Suprapubic skin (tissue), 4 donors: ENCODE results near the gene FKBP3. TPM values are rescaled to one million over a fixed set of nuclear protein-coding genes. Genes with fewer than 3 reads are reported as not detected.

ENCODE experiments used
- DNase-seq, 2 donors: peaks; one replicate each; pipeline ENCODE4 v3.0.0-alpha.2; 2019; ENCODE audit warnings: low spot score in 2 of 2
- H3K27ac ChIP-seq: fragments of 200-600 bp; sonication (generic); one replicate; pipeline ENCODE4 v1.5.1; 2019
- H3K27me3 ChIP-seq: fragments of 200-600 bp; sonication (generic); one replicate; pipeline ENCODE4 v1.5.1; 2019
- H3K36me3 ChIP-seq: fragments of 200-600 bp; sonication (generic); one replicate; pipeline ENCODE4 v1.5.1; 2019
- H3K4me1 ChIP-seq: fragments of 200-600 bp; sonication (generic); one replicate; pipeline ENCODE4 v1.5.1; 2019
- H3K4me3 ChIP-seq: fragments of 200-600 bp; sonication (generic); one replicate; pipeline ENCODE4 v1.5.1; 2019; ENCODE audit warnings: mild to moderate bottlenecking
- H3K9me3 ChIP-seq: fragments of 200-600 bp; sonication (generic); one replicate; pipeline ENCODE4 v1.5.1; 2019
- EP300 ChIP-seq: sonication (generic); formaldehyde crosslinking; IDR thresholded peaks from one replicate; pipeline ENCODE4 v1.6.1; 2017; ENCODE audit warnings: antibody characterized with exemption
- POLR2A ChIP-seq, 2 donors: fragments of 450-650 bp; IDR thresholded peaks; one replicate each; pipeline ENCODE4 v1.6.1; 2017; ENCODE audit warnings: antibody characterized with exemption in 2 of 2, mild to moderate bottlenecking in 2 of 2, moderate library complexity in 2 of 2
- POLR2AphosphoS5 ChIP-seq, 3 donors: sonication (generic); formaldehyde crosslinking; IDR thresholded peaks; one replicate each; pipeline ENCODE4 v1.6.1; 2017; ENCODE audit warnings: antibody characterized with exemption in 3 of 3
- WGBS: methylation state at CpG from one replicate; pipeline ENCODE4 v1.1.5; 2018; 5-methylcytosine and 5-hydroxymethylcytosine counted together
- total RNA-seq, 4 donors: library from RNA; depleted of rRNA; stranded (reverse); fragments of >200 nt; gene quantifications; one replicate each; pipeline ENCODE4 v1.1.0, GENCODE V29; 2016
- TF ChIP-seq, protein P1 (sequence below), 2 donors: fragments of 200-600 bp in 1 of 2; fragments of 450-650 bp in 1 of 2; sonication (generic) in 1 of 2; IDR thresholded peaks; one replicate each; pipeline ENCODE4 v1.5.1; 2016 to 2019; ENCODE audit warnings: antibody characterized with exemption in 2 of 2, mild to moderate bottlenecking in 1 of 2, moderate library complexity in 1 of 2

The FKBP3 gene
- total RNA-seq, 4 donors from 2014 or later, result 19.4 to 47.1 (median 22.0) TPM

DNA sequence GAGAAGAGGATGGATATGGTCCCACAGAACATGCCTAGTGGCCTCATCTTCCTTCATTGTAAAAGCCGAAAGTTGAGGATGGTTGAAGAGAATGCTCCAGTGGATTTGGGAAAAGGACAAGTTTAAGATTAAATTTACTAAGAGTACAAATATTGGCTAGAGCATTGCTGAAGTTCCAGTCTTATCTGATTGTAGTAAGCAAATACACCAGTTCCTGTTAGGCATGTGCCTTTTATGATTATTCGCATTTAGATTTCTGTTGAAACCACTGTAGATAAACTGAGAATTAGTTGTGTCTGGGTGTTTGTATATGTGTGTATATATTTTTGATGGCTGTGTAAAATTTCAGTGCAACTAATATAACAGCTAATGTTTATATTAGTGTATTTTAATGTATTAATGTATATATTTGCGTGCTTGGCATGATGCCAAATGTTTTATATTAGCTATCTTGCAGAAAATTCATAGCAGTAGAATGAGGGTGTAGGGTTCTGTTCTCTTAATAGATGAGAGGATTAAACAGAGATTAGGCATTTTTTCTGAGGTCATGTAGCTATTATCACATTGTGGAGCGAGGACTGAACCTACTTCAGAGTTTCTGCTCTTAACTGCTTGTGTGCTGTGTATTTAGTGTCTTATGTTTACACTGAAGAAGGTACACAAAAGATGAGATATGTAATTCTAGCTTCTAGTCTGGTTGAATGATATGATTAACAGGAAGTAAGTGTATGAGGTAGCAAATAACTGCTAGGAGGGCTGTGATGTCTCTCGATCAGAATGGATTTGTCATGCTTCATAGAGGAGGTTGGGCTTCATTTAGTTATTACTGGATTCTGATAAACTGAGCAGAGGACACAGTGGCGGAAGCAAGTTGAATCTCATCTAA is 21.1 kb downstream of the FKBP3 start:
- H3K27me3 ChIP-seq, result no peaks in the 10 kb centered on the region
- WGBS, result 86% methylated on average over 6 of the region's 6 CpGs
- no peak overlapping the region for H3K4me3 ChIP-seq
- no peak overlapping the region for H3K27ac ChIP-seq
- H3K36me3 ChIP-seq, result peaks cover 63% of the 10 kb centered on the region
- H3K4me1 ChIP-seq, result no peaks in the 10 kb centered on the region
- TF ChIP-seq POLR2AphosphoS5 (IDR thresholded peaks at IDR 0.05) (no peak), POLR2A (IDR thresholded peaks at IDR 0.05) (no peak)
- TF ChIP-seq, protein P1, sequence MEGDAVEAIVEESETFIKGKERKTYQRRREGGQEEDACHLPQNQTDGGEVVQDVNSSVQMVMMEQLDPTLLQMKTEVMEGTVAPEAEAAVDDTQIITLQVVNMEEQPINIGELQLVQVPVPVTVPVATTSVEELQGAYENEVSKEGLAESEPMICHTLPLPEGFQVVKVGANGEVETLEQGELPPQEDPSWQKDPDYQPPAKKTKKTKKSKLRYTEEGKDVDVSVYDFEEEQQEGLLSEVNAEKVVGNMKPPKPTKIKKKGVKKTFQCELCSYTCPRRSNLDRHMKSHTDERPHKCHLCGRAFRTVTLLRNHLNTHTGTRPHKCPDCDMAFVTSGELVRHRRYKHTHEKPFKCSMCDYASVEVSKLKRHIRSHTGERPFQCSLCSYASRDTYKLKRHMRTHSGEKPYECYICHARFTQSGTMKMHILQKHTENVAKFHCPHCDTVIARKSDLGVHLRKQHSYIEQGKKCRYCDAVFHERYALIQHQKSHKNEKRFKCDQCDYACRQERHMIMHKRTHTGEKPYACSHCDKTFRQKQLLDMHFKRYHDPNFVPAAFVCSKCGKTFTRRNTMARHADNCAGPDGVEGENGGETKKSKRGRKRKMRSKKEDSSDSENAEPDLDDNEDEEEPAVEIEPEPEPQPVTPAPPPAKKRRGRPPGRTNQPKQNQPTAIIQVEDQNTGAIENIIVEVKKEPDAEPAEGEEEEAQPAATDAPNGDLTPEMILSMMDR (IDR thresholded peaks at IDR 0.05), result no peak
- DNase-seq, result no peak
- no peaks in the 10 kb centered on the region for H3K9me3 ChIP-seq

DNA sequence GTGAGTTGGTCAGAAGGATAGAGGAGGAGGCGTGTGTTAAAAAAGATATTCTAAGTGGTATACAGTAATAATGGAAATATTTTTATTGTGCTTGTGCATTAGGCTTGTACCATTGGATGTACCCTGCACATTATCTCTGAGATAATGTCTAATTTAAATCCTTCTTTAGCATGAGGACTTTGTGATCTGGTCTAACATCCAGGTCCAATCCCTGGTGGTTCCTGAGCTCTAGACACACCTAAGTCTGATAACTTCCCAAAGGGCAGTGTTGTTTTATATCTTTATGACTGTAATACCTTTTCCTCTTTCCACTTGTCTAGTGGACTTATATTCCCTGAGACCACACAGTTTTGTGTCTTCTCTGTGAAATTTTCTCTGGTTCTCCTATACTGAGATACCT is 29.7 kb downstream of the FKBP3 start:
- Histone ChIP-seq H3K4me3 (no peak overlapping the region), H3K36me3 (peaks cover 72% of the 10 kb centered on the region), H3K4me1 (no peaks in the 10 kb centered on the region), H3K27ac (no peak overlapping the region), H3K27me3 (no peaks in the 10 kb centered on the region), H3K9me3 (no peaks in the 10 kb centered on the region)
- no peak for DNase-seq
- TF ChIP-seq, protein P1 (IDR thresholded peaks at IDR 0.05), result no peak
- TF ChIP-seq POLR2A (IDR thresholded peaks at IDR 0.05) (no peak), POLR2AphosphoS5 (IDR thresholded peaks at IDR 0.05) (no peak), EP300 (no peak)
- 97% methylated on average over 1 of the region's 1 CpG for WGBS

DNA sequence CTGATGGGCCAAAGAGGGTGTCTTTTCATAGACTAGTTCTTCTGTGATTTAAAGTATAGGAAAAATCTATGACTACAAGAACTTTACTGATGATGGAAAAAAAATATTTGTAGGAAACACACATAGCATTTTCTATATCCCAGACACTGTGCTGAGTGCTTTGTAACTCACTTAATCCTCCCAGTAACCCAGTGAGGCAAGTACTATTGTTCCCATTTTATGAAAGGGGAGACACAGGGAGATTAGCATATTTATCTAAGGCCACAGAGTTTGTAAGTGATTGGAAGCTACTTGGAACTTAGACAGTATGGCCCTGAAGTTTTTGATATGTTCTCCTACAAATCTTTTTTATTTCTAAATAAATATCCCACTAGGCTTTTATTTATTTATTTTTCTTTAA is 30.5 kb downstream of the FKBP3 start:
- peaks cover 74% of the 10 kb centered on the region for H3K36me3 ChIP-seq
- TF ChIP-seq, protein P1 (IDR thresholded peaks at IDR 0.05), result no peak
- no peak for TF ChIP-seq POLR2A (IDR thresholded peaks at IDR 0.05)
- TF ChIP-seq EP300, result no peak
- TF ChIP-seq POLR2AphosphoS5 (IDR thresholded peaks at IDR 0.05), result no peak
- no peak overlapping the region for H3K4me3 ChIP-seq
- H3K27me3 ChIP-seq, result no peaks in the 10 kb centered on the region
- no peaks in the 10 kb centered on the region for H3K4me1 ChIP-seq
- no peak overlapping the region for H3K27ac ChIP-seq
- no peak for DNase-seq
- no peaks in the 10 kb centered on the region for H3K9me3 ChIP-seq

DNA sequence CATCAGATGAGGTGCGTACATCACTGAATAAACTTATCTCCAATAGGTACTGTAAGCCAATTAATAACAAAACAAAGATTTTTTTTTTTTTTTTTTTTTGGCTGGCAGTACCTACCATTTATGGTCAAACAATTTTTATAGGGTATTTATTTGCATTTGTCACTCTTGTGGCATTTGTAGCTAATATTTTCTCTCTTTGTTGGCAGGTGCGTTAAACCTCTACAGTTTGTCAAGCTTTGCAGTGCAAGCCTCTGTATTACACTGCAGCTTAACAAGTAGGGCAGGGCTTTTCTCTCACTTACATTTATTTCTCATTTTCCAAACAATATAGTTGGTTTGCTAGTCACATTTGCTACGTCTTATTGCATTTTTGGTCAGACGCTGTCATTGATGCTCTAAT is 38.1 kb downstream of the FKBP3 start:
- Histone ChIP-seq H3K4me1 (no peaks in the 10 kb centered on the region), H3K27me3 (no peaks in the 10 kb centered on the region), H3K4me3 (no peak overlapping the region), H3K9me3 (no peaks in the 10 kb centered on the region), H3K36me3 (peaks cover 53% of the 10 kb centered on the region), H3K27ac (no peak overlapping the region)
- TF ChIP-seq, protein P1 (IDR thresholded peaks at IDR 0.05), result no peak
- TF ChIP-seq POLR2AphosphoS5 (IDR thresholded peaks at IDR 0.05), result no peak
- no peak for TF ChIP-seq EP300
- no peak for TF ChIP-seq POLR2A (IDR thresholded peaks at IDR 0.05)
- no peak for DNase-seq
- 90% methylated on average over 4 of the region's 4 CpGs for WGBS

DNA sequence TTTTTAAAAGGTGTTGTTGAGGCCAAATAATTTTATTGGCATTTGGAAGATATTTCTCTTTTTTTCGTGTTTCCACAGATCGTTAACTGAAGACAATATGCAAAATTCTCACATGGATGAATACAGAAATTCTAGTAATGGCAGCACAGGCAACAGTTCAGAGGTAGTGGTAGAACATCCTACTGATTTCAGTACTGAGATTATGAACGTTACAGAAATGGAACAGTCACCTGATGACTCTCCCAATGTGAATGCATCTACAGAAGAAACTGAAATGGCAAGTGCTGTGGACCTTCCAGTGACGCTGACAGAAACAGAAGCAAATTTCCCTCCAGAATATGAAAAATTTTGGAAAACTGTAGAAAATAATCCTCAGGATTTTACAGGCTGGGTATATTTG is 39.1 kb downstream of the FKBP3 start:
- TF ChIP-seq, protein P1 (IDR thresholded peaks at IDR 0.05), result no peak
- TF ChIP-seq EP300, result no peak
- TF ChIP-seq POLR2AphosphoS5 (IDR thresholded peaks at IDR 0.05), result no peak
- TF ChIP-seq POLR2A (IDR thresholded peaks at IDR 0.05), result no peak
- peaks cover 5% of the 10 kb centered on the region for H3K4me1 ChIP-seq
- H3K4me3 ChIP-seq, result no peak overlapping the region
- H3K27ac ChIP-seq, result no peak overlapping the region
- no peaks in the 10 kb centered on the region for H3K9me3 ChIP-seq
- peaks cover 43% of the 10 kb centered on the region for H3K36me3 ChIP-seq
- WGBS, result 95% methylated on average over 4 of the region's 4 CpGs
- DNase-seq, result no peak
- no peaks in the 10 kb centered on the region for H3K27me3 ChIP-seq
